Sigmoid colon (tissue), 7 donors: ENCODE results near the gene EMC6. TPM values are rescaled to one million over a fixed set of nuclear protein-coding genes. Genes with fewer than 3 reads are reported as not detected.
"Not testable (repeated sequence)": the region's sequence is repeated elsewhere in the genome, so short reads cannot be mapped to it uniquely, and the experiment has no call there.

Source experiments
- DNase-seq: peaks from one replicate; pipeline ENCODE4 v3.0.0-alpha.2; 2019
- H3K27ac ChIP-seq, 4 donors: fragments of 200-600 bp; sonication (generic); one replicate each; pipeline ENCODE4 v1.5.1; 2016 to 2019; ENCODE audit warnings: mild to moderate bottlenecking in 1 of 4
- H3K27me3 ChIP-seq, 3 donors: fragments of 200-600 bp; sonication (generic); one replicate each; pipeline ENCODE4 v1.5.1; 2019; ENCODE audit warnings: mild to moderate bottlenecking in 1 of 3
- H3K36me3 ChIP-seq, 4 donors: fragments of 200-600 bp; sonication (generic); one replicate each; pipeline ENCODE4 v1.5.1; 2016 to 2019
- H3K4me1 ChIP-seq, 4 donors: fragments of 200-600 bp; sonication (generic); one replicate each; pipeline ENCODE4 v1.5.1; 2017 to 2019
- H3K4me3 ChIP-seq, 4 donors: fragments of 200-600 bp; sonication (generic); one replicate each; pipeline ENCODE4 v1.5.1; 2017 to 2019; ENCODE audit warnings: mild to moderate bottlenecking in 2 of 4, moderate library complexity in 1 of 4
- H3K9me3 ChIP-seq, 4 donors: fragments of 200-600 bp in 3 of 4; sonication (generic) in 3 of 4; one replicate each; pipeline versions ENCODE4 v1.5.1 to v1.6.1; 2013 to 2019
- CTCF ChIP-seq, 4 experiments: fragments of 450-650 bp in 3 of 4; fragments of 200-600 bp in 1 of 4; IDR thresholded peaks; one replicate each; pipeline ENCODE4 v1.5.1; 2016 to 2019; ENCODE audit warnings: antibody characterized with exemption in 4 of 4, mild to moderate bottlenecking in 3 of 4, moderate library complexity in 2 of 4
- EP300 ChIP-seq, 4 donors: sonication (generic); formaldehyde crosslinking; IDR thresholded peaks; one replicate each; pipeline ENCODE4 v1.6.1; 2017; ENCODE audit warnings: antibody characterized with exemption in 4 of 4
- POLR2A ChIP-seq, 2 donors: fragments of 450-650 bp; IDR thresholded peaks; one replicate each; pipeline ENCODE4 v1.6.1; 2016; ENCODE audit warnings: antibody characterized with exemption in 2 of 2, mild to moderate bottlenecking in 2 of 2, moderate library complexity in 2 of 2
- POLR2AphosphoS5 ChIP-seq, 4 donors: sonication (generic); formaldehyde crosslinking; IDR thresholded peaks; one replicate each; pipeline ENCODE4 v1.6.1; 2017; ENCODE audit warnings: antibody characterized with exemption in 4 of 4
- WGBS, 2 donors: extraction: QIAGEN DNeasy Blood & Tissue Kit; methylation state at CpG; one replicate each; pipeline ENCODE4 v1.1.7; 2013; 5-methylcytosine and 5-hydroxymethylcytosine counted together
- intact Hi-C: fragments of 100-400 bp; cut with DNase I; formaldehyde crosslinking; loops from one replicate; pipeline ENCODE4 v1.15.1; 2023
- polyA plus RNA-seq, 3 donors: library from polyadenylated mRNA; stranded (reverse); fragments of 200-250 nt; gene quantifications; one replicate each; pipeline ENCODE4 v1.2.3, GENCODE V29; 2013
- total RNA-seq, 4 donors: library from RNA; depleted of rRNA; stranded (reverse); fragments of >200 nt; gene quantifications; one replicate each; pipeline ENCODE4 v1.1.0, GENCODE V29; 2016
- donor health status: healthy with polysubstance abuse.
- donor health status: Bipolar disorder and iron deficiency.
- donor health status: healthy.

The EMC6 gene
- total and polyA plus RNA-seq, 7 donors = 4.4 to 90.5 (median 21.7) TPM

DNA sequence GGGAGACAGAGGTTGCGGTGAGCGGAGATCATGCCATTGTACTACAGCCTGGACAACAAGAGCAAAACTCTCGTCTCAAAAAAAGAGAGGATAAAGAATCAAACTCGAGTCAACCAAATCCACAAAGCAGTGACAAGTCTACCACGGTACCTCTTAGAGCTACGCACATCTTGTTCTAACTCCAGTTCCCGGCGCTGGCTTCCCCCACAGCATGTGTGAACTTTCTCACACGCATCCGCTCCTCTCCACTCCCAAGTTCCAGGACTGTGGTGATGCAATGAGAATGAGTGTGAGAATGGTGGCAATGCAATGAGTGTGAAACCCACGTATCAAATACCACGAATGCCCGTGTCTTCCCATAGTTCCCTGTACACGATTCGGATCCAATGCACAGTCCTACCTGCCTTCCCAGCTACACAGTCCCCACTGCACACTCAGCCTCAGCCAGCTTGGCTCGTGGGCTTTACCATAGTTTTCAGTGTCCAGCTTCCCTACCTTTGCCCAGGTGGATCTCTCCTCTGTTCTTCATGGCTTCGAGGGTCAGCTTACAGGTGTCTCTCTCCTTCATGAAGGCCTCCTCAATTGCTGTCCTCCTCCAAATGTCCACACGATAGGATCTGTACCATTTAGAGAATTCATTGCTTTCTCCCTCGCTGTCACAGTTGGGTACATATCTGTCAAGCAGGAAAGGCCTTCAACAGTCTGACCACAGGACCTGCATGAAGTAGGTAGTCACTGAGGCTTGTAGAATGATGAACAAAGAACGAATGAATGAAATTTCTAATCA, 36.5 kb downstream of the EMC6 start:
- H3K27ac ChIP-seq = no peak overlapping the region
- intact Hi-C loops = no loop called here
- no peaks in the 10 kb centered on the region for H3K4me1 ChIP-seq
- no peak for DNase-seq
- WGBS, 2 donors = 84 to 90% methylated on average over 20 of the region's 20 CpGs
- TF ChIP-seq POLR2A (IDR thresholded peaks at IDR 0.05) = no peak
- TF ChIP-seq EP300 (IDR thresholded peaks at IDR 0.05) = no peak
- no peak for TF ChIP-seq POLR2AphosphoS5 (IDR thresholded peaks at IDR 0.05)
- no peak for TF ChIP-seq CTCF (IDR thresholded peaks at IDR 0.05)
- no peaks in the 10 kb centered on the region for H3K9me3 ChIP-seq
- no peaks in the 10 kb centered on the region for H3K36me3 ChIP-seq
- H3K4me3 ChIP-seq = no peak overlapping the region
- H3K27me3 ChIP-seq = no peaks in the 10 kb centered on the region

GRCh38 chr17:3705718-3705984, 37.0 kb downstream of the EMC6 start:
- H3K27me3 ChIP-seq, H3K4me3 ChIP-seq, intact Hi-C loops, H3K9me3 ChIP-seq, DNase-seq, H3K27ac ChIP-seq, H3K4me1 ChIP-seq, H3K36me3 ChIP-seq: not testable (repeated sequence)
- WGBS, 2 donors = 75 to 100% methylated on average over 1 of the region's 1 CpG

DNA sequence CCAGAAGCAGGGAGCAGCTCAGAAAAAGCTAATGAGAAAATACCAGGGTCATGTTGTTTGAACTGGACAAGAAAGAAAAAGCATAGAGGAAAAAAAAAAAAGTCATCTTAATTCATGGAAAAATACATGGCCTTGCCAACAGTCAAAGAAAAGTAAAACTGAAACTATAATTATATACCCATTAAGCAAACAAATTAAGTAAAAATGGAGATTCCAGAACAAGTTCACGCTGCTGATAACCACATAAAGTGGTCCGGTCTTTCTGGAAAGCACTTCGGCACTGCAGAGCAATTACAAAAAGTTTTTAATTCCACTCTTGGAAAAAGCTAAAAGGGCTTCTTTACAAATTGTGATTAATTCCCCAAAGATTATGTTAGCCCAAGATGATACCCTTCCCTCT, 39.8 kb downstream of the EMC6 start:
- Histone ChIP-seq H3K4me3 (no peak overlapping the region), H3K27me3 (no peaks in the 10 kb centered on the region), H3K9me3 (no peaks in the 10 kb centered on the region), H3K36me3 (peaks cover 0 to 18% (median 0%) of the 10 kb centered on the region in 4 donors), H3K27ac (no peak overlapping the region), H3K4me1 (no peaks in the 10 kb centered on the region)
- intact Hi-C loops = no loop called here
- 20 to 51% methylated on average over 3 of the region's 3 CpGs for WGBS, 2 donors
- DNase-seq = no peak
- no peak for TF ChIP-seq CTCF (IDR thresholded peaks at IDR 0.05)
- no peak for TF ChIP-seq EP300 (IDR thresholded peaks at IDR 0.05)
- TF ChIP-seq POLR2A (IDR thresholded peaks at IDR 0.05) = no peak
- no peak for TF ChIP-seq POLR2AphosphoS5 (IDR thresholded peaks at IDR 0.05)

DNA sequence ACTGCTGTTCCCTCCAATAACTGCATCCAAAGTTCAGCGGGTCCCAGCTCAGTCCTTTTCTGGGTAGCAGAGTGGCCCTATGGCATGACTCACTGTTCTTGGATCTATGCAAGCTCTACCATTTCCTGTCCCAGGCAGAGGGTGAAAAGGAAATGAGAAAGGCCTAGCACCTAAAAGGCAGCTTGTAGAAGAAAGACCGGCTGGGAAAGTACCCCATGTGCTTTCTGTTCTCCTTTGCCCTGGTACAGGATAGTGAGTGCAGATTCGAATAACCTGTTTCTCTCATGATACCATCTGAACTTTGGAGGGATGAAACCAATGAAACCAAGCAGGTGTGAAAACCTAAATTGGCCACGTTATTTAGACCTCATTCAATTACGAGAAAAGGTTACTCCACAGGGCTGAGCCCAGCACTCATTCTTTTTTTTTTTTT, 42.4 kb downstream of the EMC6 start:
- no peaks in the 10 kb centered on the region for H3K9me3 ChIP-seq
- no peaks in the 10 kb centered on the region for H3K4me1 ChIP-seq
- H3K36me3 ChIP-seq = peaks cover 11 to 44% (median 15%) of the 10 kb centered on the region in 4 donors
- H3K27me3 ChIP-seq = no peaks in the 10 kb centered on the region
- no peak for DNase-seq
- TF ChIP-seq POLR2AphosphoS5 (IDR thresholded peaks at IDR 0.05) = no peak
- 45 to 76% methylated on average over 5 of the region's 5 CpGs for WGBS, 2 donors
- H3K27ac ChIP-seq = no peak overlapping the region
- no peak overlapping the region for H3K4me3 ChIP-seq
- intact Hi-C loops = no loop called here

GRCh38 chr17:3712811-3713463, 44.3 kb downstream of the EMC6 start:
- DNase-seq = no peak

More at GRCh38 chr17:3712811-3713463, 44.3 kb downstream of the EMC6 start:
- 60 to 76% methylated on average over 13 of the region's 13 CpGs for WGBS, 2 donors
- intact Hi-C loops = no loop called here
- Histone ChIP-seq H3K9me3 (no peaks in the 10 kb centered on the region), H3K27ac (no peak overlapping the region), H3K4me1 (no peaks in the 10 kb centered on the region), H3K4me3 (no peak overlapping the region), H3K27me3 (no peaks in the 10 kb centered on the region), H3K36me3 (peaks cover 14 to 64% (median 23%) of the 10 kb centered on the region in 4 donors)
- TF ChIP-seq EP300 (IDR thresholded peaks at IDR 0.05) (no peak), CTCF (IDR thresholded peaks at IDR 0.05) (no peak), POLR2AphosphoS5 (IDR thresholded peaks at IDR 0.05) (no peak)
